CD14-positive monocyte (primary cell): ENCODE measurements around the gene FRMD4A. TPM values are rescaled to one million over a fixed set of nuclear protein-coding genes. Genes with fewer than 3 reads are reported as not detected.
"Not testable (repeated sequence)": the region's sequence is repeated elsewhere in the genome, so short reads cannot be mapped to it uniquely, and the experiment has no call there.

Experiments used
- DNase-seq, 3 donors: peaks; one replicate each; pipeline ENCODE4 v3.0.0-alpha.2; 2011 to 2022
- H2AFZ ChIP-seq: 2 replicates; pipeline ENCODE4 v1.6.0; 2012; ENCODE audit warnings: mild to moderate bottlenecking, low read depth, low read length, inconsistent platforms; ENCODE audit not compliant: insufficient read depth, poor library complexity, severe bottlenecking
- H3K27ac ChIP-seq, 2 donors: 1 replicate in 1 of 2; 2 replicates in 1 of 2; pipeline ENCODE4 v1.5.1; 2012 to 2013; ENCODE audit warnings: low read length in 2 of 2, control low read depth in 1 of 2, inconsistent platforms in 1 of 2, low read depth in 1 of 2, mild to moderate bottlenecking in 1 of 2
- H3K27me3 ChIP-seq, 2 donors: one replicate each; pipeline versions ENCODE4 v1.6.0 to v1.6.1; 2011 to 2013; ENCODE audit warnings: low read length in 2 of 2; ENCODE audit not compliant: control insufficient read depth in 2 of 2, insufficient read depth in 2 of 2
- H3K36me3 ChIP-seq, 2 donors: replicated peaks in 1 of 2; 1 replicate in 1 of 2; 2 replicates in 1 of 2; pipeline versions ENCODE4 v1.5.1 to v1.6.1; 2012 to 2013; ENCODE audit warnings: low read length in 2 of 2, control low read depth in 1 of 2, inconsistent platforms in 1 of 2, mild to moderate bottlenecking in 1 of 2; ENCODE audit not compliant: insufficient read depth in 2 of 2, control insufficient read depth in 1 of 2
- H3K4me1 ChIP-seq, 2 donors: 1 replicate in 1 of 2; 2 replicates in 1 of 2; pipeline versions ENCODE4 v1.5.1 to v1.6.1; 2012 to 2013; ENCODE audit warnings: low read length in 2 of 2, control low read depth in 1 of 2, inconsistent platforms in 1 of 2, mild to moderate bottlenecking in 1 of 2, moderate library complexity in 1 of 2; ENCODE audit not compliant: insufficient read depth in 2 of 2, control insufficient read depth in 1 of 2
- H3K4me2 ChIP-seq: replicated peaks from 2 replicates; pipeline ENCODE3; 2012; ENCODE audit warnings: low read length, moderate library complexity, mild to moderate bottlenecking; ENCODE audit not compliant: poor library complexity, severe bottlenecking; ENCODE audit errors: extremely low read depth
- H3K4me3 ChIP-seq, 3 experiments: fragments of 200-600 bp in 1 of 3; sonication (generic) in 1 of 3; replicated peaks in 1 of 3; 1 replicate in 2 of 3; 2 replicates in 1 of 3; pipeline ENCODE4 v1.5.1; 2011 to 2013; ENCODE audit warnings: low read length in 3 of 3, mild to moderate bottlenecking in 3 of 3, control low read depth in 2 of 3, low read depth in 2 of 3, inconsistent platforms in 1 of 3, moderate library complexity in 1 of 3
- H3K79me2 ChIP-seq: 2 replicates; pipeline ENCODE4 v1.6.0; 2012; ENCODE audit warnings: mild to moderate bottlenecking, control low read depth, inconsistent platforms, low read length, moderate library complexity; ENCODE audit not compliant: insufficient read depth
- H3K9ac ChIP-seq: 2 replicates; pipeline ENCODE4 v1.6.0; 2017; ENCODE audit warnings: low read length, mild to moderate bottlenecking; ENCODE audit not compliant: insufficient read depth, poor library complexity, severe bottlenecking
- H3K9me3 ChIP-seq, 2 donors: replicated peaks in 1 of 2; 1 replicate in 1 of 2; 2 replicates in 1 of 2; pipeline versions ENCODE4 v1.5.1 to v1.6.1; 2012 to 2013; ENCODE audit warnings: low read length in 2 of 2, control low read depth in 1 of 2; ENCODE audit not compliant: control insufficient read depth in 1 of 2, insufficient read depth in 1 of 2
- H4K20me1 ChIP-seq: 2 replicates; pipeline ENCODE4 v1.6.0; 2012; ENCODE audit warnings: mild to moderate bottlenecking, low read length, control low read depth, moderate library complexity; ENCODE audit not compliant: insufficient read depth
- H3K27ac Mint-ChIP-seq, 7 donors: one replicate each; pipeline ENCODE4 v1.8.0; 2020; ENCODE audit warnings: mild to moderate bottlenecking in 7 of 7, mixed read lengths in 7 of 7, moderate library complexity in 6 of 7, inconsistent platforms in 2 of 7
- H3K27me3 Mint-ChIP-seq, 3 donors: one replicate each; pipeline ENCODE4 v1.8.0; 2021 to 2022; ENCODE audit warnings: low read depth in 3 of 3, mild to moderate bottlenecking in 3 of 3, mixed read lengths in 3 of 3, moderate library complexity in 3 of 3, inconsistent platforms in 1 of 3
- H3K36me3 Mint-ChIP-seq, 2 donors: one replicate each; pipeline ENCODE4 v1.8.0; 2020; ENCODE audit warnings: mixed read lengths in 2 of 2, inconsistent platforms in 1 of 2, mild to moderate bottlenecking in 1 of 2
- H3K4me1 Mint-ChIP-seq: one replicate; pipeline ENCODE4 v1.8.0; 2020; ENCODE audit warnings: mild to moderate bottlenecking, mixed read lengths
- H3K4me3 Mint-ChIP-seq, 2 donors: one replicate each; pipeline ENCODE4 v1.8.0; 2020; ENCODE audit warnings: mild to moderate bottlenecking in 2 of 2, mixed read lengths in 2 of 2, moderate library complexity in 1 of 2
- H3K9me3 Mint-ChIP-seq, 7 donors: one replicate each; pipeline ENCODE4 v1.8.0; 2020 to 2022; ENCODE audit warnings: mixed read lengths in 7 of 7, mild to moderate bottlenecking in 6 of 7, moderate library complexity in 6 of 7, inconsistent platforms in 2 of 7
- WGBS: methylation state at CpG from one replicate; pipeline ENCODE4 v1.1.5; 2013; ENCODE audit warnings: missing lambda C conversion rate; ENCODE audit not compliant: insufficient coverage; 5-methylcytosine and 5-hydroxymethylcytosine counted together
- intact Hi-C, 2 donors: fragments of 100-400 bp; cut with micrococcal nuclease; formaldehyde crosslinking; loops; one replicate each; pipeline versions ENCODE4 v1.15.0 to v1.15.1; 2023
- polyA plus RNA-seq, 3 donors: library from polyadenylated mRNA; depleted of rRNA in 1 of 3; unstranded in 2 of 3; stranded (reverse) in 1 of 3; fragments of 300-500 nt in 2 of 3; fragments of >200 nt in 1 of 3; fragmentation: Illumina TruSeq in 2 of 3; gene quantifications; 1 replicate in 2 of 3; 2 replicates in 1 of 3; pipeline ENCODE4 v1.2.3, GENCODE V29; 2012 to 2021
- TF ChIP-seq, protein P1 (sequence below): fragments of 200-600 bp; IDR thresholded peaks from one replicate; pipeline ENCODE4 v1.8.0; 2022; ENCODE audit warnings: antibody characterized with exemption, mild to moderate bottlenecking

FRMD4A gene
- polyA plus RNA-seq, 3 donors = 0.12 TPM; not detected in 2

- WGBS = 100% methylated on average over 1 of the region's 3 CpGs
These were observed 193.3 kb downstream of the FRMD4A start for GRCh38 chr10:14137391-14137790.

DNA sequence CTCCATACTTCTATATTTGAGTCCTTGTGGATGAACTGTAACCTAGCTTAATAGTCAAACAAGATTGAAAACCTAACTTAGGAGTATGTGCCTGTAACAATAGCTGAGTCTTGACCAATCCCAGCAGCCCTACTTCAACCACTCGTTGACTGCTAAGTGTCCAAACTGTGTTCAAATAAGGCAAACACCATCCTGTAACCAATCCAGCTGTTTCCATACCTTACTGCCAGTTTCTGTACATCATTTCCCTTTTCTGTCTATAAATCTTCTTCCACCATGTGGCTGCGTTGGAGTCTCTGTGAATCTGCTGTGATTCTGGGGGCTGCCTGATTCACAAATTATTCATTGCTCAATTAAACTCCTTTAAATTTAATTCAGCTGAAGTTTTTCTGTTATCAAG is 195.5 kb downstream of the FRMD4A start:
- H3K4me3 ChIP-seq, H3K4me3 Mint-ChIP-seq, intact Hi-C loops, H2AFZ ChIP-seq, H3K4me2 ChIP-seq, H3K27ac ChIP-seq, H3K36me3 Mint-ChIP-seq, H3K27me3 ChIP-seq, H3K27ac Mint-ChIP-seq, H3K9me3 ChIP-seq, H3K9ac ChIP-seq, H3K4me1 Mint-ChIP-seq, H3K36me3 ChIP-seq, H3K27me3 Mint-ChIP-seq, DNase-seq, H3K4me1 ChIP-seq, H3K9me3 Mint-ChIP-seq, H3K79me2 ChIP-seq, H4K20me1 ChIP-seq: not testable (repeated sequence)
- 33% methylated on average over 1 of the region's 2 CpGs for WGBS

More at GRCh38 chr10:14137391-14137790, 193.3 kb downstream of the FRMD4A start:
- no peaks in the 10 kb centered on the region for H3K9me3 ChIP-seq
- no peaks in the 10 kb centered on the region for H4K20me1 ChIP-seq
- no peak overlapping the region for H2AFZ ChIP-seq
- no peaks in the 10 kb centered on the region for H3K27me3 ChIP-seq
- Mint-ChIP-seq H3K36me3 (no peaks in the 10 kb centered on the region), H3K4me3 (no peak overlapping the region), H3K27ac (no peak overlapping the region), H3K4me1 (no peaks in the 10 kb centered on the region), H3K27me3 (peaks cover 0 to 11% (median 3%) of the 10 kb centered on the region in 3 donors), H3K9me3 (peaks cover 0 to 5% (median under 1%) of the 10 kb centered on the region in 7 donors)
- H3K9ac ChIP-seq = no peak overlapping the region
- no peak overlapping the region for H3K4me2 ChIP-seq
- no peak overlapping the region for H3K27ac ChIP-seq
- no peak overlapping the region for H3K4me3 ChIP-seq
- no peaks in the 10 kb centered on the region for H3K36me3 ChIP-seq
- DNase-seq = no peak
- no peaks in the 10 kb centered on the region for H3K4me1 ChIP-seq
- intact Hi-C loops = no loop called here
- TF ChIP-seq, protein P1, sequence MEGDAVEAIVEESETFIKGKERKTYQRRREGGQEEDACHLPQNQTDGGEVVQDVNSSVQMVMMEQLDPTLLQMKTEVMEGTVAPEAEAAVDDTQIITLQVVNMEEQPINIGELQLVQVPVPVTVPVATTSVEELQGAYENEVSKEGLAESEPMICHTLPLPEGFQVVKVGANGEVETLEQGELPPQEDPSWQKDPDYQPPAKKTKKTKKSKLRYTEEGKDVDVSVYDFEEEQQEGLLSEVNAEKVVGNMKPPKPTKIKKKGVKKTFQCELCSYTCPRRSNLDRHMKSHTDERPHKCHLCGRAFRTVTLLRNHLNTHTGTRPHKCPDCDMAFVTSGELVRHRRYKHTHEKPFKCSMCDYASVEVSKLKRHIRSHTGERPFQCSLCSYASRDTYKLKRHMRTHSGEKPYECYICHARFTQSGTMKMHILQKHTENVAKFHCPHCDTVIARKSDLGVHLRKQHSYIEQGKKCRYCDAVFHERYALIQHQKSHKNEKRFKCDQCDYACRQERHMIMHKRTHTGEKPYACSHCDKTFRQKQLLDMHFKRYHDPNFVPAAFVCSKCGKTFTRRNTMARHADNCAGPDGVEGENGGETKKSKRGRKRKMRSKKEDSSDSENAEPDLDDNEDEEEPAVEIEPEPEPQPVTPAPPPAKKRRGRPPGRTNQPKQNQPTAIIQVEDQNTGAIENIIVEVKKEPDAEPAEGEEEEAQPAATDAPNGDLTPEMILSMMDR = no peak
- H3K79me2 ChIP-seq = no peaks in the 10 kb centered on the region
